ENCODE measurements around the gene NRCAM.

DNA sequence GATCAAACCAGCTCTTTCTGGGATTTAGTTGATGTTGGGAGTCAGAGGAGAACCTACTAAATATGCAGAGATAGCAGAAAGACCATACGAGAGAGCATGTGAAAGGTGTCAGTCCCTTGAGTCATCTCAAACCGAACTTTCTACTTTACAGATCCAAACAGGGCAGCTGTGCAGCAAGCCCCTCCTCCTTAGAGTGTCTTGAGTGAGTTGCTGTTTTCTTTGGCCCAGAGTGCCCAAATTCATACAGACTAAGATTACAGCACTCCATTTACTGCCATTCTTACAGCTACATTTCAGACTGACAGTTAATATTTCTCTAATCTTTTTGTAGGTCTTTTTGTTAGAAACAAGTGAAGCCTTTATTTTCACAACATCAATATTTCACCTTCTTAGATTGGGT lies 53.4 kb downstream of the NRCAM start:
- TF ChIP-seq POLR2AphosphoS5 (IDR thresholded peaks at IDR 0.05) (no peak), POLR2A (IDR thresholded peaks at IDR 0.05) (no peak), EP300 (IDR thresholded peaks at IDR 0.05) (no peak)
- TF ChIP-seq, protein P1, sequence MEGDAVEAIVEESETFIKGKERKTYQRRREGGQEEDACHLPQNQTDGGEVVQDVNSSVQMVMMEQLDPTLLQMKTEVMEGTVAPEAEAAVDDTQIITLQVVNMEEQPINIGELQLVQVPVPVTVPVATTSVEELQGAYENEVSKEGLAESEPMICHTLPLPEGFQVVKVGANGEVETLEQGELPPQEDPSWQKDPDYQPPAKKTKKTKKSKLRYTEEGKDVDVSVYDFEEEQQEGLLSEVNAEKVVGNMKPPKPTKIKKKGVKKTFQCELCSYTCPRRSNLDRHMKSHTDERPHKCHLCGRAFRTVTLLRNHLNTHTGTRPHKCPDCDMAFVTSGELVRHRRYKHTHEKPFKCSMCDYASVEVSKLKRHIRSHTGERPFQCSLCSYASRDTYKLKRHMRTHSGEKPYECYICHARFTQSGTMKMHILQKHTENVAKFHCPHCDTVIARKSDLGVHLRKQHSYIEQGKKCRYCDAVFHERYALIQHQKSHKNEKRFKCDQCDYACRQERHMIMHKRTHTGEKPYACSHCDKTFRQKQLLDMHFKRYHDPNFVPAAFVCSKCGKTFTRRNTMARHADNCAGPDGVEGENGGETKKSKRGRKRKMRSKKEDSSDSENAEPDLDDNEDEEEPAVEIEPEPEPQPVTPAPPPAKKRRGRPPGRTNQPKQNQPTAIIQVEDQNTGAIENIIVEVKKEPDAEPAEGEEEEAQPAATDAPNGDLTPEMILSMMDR (IDR thresholded peaks at IDR 0.05) = no peak

Measured in gastroesophageal sphincter (tissue), 3 donors.